Stimulated activated CD4-positive, alpha-beta T cell treated with anti-CD3 and anti-CD28 coated beads, TNF-alpha, amount 100 ng/mL, for 24 hours (primary cell): ENCODE results near the gene PPP1R12C.
"Not testable (repeated sequence)": the region's sequence is repeated elsewhere in the genome, so short reads cannot be mapped to it uniquely, and the experiment has no call there.

ENCODE experiments used
- DNase-seq, 3 experiments: peaks; one replicate each; pipeline ENCODE4 v3.0.0-alpha.2; 2020; ENCODE audit warnings: low read depth in 3 of 3

Gene PPP1R12C

DNA sequence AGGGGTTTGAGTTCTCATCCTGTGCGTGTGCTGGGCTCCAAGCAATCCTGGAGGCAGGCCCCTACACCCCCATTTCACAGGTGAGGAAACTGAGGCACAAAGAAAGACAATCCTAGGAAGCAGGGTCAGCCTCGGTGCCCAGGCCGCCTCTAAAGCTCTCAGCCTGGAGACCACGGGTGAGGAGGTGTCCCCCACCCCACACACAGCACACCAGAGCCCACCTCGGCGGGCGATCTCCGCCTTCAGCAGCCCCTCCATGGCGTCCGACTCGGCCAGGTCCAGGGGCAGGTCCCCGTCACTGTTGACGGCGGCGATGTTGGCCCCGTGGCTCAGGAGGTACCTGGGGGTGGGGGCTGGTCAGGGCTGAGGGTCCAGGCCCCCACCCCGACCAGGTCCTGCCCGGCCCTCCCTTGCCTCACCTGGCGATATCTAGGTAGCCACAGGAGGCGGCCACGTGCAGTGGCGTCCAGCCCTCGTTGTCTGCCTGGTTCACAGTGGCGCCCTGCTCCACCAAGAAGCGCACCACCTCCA lies 5.1 kb downstream of the PPP1R12C start:
- DNase-seq = no peak

DNA sequence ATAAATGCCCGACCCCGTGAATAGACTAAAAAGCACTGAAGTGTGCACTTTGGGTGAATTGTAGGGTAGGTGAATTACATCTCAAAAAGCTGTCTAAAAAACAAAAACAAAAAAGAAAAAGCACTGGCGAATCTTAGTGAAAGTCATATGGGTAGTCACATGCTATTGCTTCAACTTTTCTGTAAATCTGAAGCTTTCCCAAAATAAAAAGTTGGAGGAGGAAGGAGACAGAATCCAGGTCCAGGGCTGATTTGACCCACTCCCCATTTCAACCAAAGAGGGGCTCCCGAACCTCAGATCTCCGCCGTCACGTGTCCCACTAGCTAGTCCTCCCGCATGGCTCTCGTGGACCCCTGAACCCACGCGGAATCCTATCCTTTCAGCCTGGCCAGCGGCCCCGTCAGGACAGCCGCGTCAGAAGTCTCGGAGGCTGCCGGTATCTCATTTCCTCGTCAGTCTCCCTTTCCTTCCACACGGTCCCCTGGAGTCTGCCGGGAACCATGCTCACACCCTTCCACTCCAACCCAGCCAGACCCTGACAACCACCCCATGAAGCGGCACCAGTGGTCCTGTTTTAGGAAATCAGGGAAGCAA lies 6.1 kb downstream of the PPP1R12C start:
- no peak for DNase-seq

DNA sequence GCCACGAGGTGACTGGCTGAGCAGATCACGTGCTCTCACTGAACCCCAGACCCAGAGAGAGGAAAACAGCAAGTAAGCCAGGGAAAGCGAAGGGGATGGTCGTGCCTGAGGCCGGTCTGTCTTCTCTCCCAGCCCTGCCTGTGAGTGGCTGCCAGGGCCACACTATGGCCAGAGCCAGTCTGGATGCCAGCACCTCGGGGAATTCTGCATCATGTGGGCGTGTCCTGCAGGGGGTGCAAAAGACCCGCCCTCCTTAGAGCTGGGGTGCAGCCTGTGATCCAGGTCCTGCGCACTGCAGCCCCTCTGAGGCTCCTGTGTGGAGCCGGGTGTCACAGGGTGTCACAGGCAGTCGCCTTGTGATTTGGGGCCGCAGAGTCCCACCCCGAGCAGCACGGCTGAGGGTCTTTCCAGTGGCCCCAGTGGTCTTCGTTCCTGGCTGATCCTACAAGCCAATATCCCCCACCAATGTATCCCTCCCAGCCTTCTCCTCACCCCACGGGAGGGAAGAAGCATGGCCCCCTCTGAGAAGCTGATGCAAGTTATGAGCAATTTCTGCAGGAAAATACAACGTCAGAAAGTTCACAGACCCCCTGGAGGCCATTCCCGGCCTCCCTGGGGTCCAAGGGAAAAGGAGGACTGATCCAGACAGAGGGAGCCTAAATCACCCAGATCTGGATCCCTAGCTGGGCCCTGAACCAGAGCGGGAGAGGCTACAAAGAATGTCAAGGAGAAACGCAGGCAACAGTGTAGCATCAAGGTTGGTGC lies 7.7 kb downstream of the PPP1R12C start:
- DNase-seq = no peak

- DNase-seq = not testable (repeated sequence)
Observed at GRCh38 chr19:55107252-55107651, 10.2 kb downstream of the PPP1R12C start.

GRCh38 chr19:55106591-55106990 lies 10.8 kb downstream of the PPP1R12C start:
- DNase-seq = no peak

- no peak for DNase-seq
Observed at GRCh38 chr19:55105237-55105636, 12.2 kb downstream of the PPP1R12C start.

DNA sequence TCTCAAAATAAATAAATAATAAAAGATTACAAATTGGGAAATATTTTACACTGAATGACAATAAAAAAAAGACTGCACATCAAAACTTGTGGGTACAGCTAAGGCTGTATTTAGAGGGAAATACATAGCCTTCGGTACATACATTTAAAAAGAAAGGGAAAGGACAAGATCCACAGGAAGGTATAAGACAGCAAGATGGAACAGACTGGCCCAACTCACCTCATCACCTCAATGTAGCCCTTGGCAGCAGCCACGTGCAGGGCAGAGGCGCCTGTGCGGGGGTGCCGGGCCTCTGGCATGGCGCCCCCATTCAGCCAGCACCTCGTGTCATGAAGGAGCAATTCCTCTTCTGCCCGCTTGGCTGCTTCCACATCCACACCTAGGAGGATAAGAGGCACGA lies 14.2 kb downstream of the PPP1R12C start:
- DNase-seq = no peak

DNA sequence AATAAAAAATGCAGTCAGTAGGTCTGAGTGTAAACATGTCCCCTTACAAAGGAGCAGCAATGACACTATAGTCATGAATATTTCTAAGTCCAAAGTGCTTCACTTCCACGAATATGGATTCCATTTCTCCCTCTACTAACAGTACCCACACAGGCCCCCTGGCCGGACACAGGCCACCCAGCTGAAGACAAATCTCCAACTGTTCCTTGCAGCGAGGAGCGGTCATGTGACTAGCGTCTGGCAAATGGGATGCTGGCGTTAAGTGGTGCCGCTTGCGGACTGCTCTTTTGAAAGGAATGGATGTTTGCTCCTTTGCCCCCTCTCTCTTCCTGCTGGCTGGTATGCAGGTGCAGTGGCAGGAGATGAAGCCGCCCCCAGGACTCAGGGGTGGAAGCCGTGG lies 16.2 kb downstream of the PPP1R12C start:
- DNase-seq = no peak

- DNase-seq = no peak
Observed at GRCh38 chr19:55099557-55100506, 17.6 kb downstream of the PPP1R12C start.

DNA sequence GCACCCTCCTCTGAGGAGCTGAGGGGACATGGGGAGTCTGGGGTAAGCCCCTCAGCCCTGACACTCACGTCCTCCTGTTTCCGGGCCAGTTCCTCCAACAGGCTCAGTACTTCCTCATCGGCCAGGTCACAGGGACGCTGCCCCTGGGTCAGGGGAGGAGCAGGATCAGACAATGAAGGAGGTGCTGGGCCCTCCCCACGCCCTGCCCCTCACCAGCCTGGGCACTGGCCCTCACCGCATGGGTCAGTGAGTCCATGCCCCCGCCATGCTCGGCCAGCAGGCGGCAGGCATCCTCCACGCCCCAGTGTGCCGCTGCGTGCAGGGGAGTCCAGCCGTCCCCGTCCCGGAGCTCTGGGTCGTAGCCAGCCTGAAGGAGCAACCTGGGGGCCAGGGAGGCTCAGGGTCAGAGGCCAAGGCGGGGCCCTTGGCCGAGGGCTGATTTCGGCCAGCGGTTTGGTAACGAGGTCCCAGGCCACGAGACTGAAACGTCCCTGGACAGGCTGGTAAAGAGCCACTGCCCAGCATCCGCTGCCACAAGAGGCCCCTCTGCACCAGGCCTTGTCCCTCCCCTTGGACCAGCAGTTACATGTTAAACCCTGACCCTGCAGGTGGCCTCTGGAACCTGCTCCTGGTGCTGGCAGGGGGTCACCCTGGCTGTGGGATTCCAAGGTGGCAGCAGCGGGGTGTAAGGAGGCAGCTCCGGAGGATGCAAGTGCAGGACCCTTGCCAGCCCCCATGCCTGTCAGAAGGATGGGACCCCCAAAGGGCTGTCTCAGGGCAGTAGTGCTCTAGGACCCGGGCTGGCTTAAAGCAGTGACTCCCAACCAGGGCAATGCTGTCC lies 18.5 kb downstream of the PPP1R12C start:
- DNase-seq = no peak

GRCh38 chr19:55097864-55098715 lies 19.3 kb downstream of the PPP1R12C start:
- no peak for DNase-seq

GRCh38 chr19:55096061-55096701 lies 21.3 kb downstream of the PPP1R12C start:
- DNase-seq = no peak

GRCh38 chr19:55095260-55096060 lies 22.0 kb downstream of the PPP1R12C start:
- DNase-seq = no peak

DNA sequence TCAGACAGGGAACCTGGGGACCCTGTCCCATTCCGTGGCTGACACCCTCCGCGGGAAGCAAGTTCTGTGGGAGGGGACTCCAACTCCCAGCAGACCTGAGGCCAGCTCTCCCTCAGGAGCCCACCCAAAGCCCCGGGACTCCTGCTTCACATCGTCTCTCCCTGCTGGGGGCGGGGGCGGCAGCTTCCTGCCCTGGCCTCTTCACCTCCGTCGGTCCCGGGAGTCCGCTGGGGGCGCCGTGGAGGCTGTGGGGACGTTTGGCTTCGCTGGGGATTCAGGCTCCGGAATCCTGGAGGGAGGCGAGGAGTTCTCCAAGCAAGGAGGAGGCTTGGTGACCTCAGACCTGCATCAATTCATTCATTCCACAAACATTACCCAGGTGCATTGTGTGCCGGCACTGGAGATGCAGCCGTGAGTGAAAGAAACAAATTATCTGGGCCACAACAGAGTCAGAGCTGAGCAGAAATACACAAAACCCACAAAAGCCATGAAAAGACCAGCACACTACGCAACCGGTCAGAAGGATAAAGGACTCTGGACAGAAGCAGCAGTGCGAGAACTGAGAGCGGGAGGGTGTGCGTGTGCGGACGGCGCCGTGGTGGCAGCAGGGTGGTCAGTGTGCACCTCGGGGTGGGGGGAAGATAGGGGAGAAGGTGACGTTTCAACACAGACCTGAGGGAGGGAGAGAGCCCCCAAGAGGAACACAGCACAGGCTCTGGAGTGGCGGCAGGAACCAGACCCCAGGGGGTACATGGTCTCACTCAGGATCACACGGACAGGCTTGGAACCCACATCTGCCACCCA lies 22.8 kb downstream of the PPP1R12C start:
- no peak for DNase-seq

GRCh38 chr19:55092423-55093318 lies 24.8 kb downstream of the PPP1R12C start:
- no peak for DNase-seq

DNA sequence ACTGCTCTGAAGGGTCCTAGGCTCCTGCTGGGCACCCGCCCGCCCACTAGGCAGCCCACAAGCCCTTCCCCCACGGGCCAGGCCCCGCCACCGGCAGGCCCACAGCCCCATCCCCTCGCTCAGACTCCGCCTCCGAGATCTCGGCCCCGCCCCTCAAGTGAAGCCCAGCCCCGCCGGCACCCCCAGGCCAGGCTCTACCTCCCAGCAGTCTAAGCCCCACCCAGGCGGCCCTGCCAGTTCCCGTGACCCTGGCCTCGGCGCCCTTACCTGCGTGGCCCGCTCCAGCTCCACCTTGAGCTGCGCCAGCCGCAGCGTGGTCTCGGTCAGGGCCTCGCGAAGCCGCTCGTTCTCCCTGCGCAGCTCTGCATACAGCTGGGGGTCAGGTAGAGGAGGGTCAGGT lies 25.5 kb downstream of the PPP1R12C start:
- no peak for DNase-seq
